Measurements from ENCODE around the gene CST8.

The CST8 gene

DNA sequence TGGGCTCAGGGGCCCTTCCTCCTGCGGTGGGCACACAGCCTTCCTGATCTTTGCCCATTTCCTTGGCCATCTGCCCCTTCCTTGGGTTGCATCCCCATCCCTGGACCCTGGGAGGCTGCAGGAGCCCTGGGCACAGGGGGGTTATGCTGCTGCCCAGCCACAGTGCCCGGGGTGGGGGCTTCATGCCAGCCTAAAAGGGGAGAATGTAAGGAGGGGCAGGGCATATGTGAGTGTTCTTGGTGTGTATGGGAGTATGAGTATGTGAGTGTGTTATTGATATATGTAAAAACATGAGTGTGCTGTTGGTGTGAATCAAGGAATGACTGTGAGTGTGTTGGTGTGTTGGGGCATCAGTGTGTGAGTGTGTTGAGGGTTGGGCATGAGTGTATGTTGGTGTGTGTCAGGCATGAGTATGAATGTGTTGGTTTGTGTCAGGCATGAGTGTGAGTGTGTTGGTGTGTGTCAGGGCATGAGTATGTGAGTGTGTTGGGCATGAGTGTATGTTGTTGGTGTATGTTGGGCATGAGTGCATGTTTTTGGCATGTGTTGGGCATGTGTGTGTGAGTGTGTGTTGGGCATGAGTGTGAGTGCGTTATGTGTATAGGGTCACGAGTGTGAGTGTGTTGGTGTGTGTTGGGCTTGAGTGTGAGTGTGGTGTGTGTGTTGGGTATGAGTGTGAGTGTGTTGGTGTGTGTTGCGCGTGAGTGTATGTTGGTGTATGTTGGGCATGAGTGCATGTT is 14.7 kb upstream of the CST8 start:
- DNase-seq (ENCODE audit: low read depth, low spot score) = no peak

DNA sequence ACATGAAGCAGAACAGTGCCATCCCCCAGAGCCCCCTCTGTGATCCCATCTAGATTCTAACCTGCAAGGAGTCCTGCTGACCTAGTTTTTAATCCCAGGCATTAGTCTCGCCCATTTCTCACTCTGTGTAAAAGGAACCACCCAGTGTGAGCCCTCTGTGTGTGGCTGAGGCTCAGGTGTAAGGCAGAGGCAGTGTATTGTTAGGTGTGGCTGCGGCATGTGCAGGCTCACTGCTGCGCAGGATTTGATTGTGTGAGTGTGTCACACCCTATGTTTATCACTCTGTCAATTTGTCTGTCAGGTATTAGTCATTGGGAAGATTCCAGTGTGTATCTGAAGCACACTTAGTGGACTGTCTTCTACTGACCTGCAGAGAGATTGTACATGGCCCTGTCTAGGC is 13.7 kb upstream of the CST8 start:
- no peak for DNase-seq (ENCODE audit: low read depth, low spot score)

DNA sequence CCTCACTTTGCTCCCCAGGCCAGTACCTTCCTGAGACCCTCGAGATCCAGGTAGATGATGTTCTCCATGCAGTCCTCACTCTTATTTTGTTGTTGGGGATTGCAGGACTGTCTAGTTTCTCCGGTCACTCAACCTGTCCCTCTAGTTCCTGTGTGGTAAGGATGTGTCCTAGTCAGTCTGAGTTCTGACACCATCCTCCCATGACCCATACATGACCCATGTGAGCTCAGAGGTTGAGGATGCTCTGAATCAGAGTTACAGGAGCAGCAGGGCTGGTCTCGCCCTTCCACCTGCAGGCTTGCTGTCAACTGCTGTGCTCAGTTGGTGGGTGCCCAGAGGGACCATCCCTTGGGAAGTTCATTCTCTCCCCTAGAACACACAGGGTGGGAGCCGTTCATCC is 11.9 kb upstream of the CST8 start:
- no peak for DNase-seq (ENCODE audit: low read depth, low spot score)

DNA sequence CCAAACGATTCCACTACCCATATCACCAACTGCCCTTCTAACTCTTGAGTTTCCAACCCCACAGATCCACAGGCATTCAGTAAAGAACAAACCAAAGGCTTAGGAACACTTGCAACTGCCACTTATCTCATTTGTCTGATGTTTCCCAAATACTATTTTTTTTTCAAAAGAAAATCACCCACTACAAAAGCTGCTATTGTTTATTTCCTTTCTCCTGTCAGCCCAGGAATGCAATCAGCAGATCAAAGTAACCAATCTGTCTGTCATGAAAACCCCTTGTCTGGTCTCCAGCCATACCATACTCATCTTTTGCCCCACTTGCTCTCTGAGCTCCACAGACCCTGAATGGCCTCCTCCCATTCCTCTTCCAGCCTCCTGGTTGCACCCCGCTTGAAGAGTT is 8.8 kb upstream of the CST8 start:
- no peak for DNase-seq (ENCODE audit: low read depth, low spot score)

DNA sequence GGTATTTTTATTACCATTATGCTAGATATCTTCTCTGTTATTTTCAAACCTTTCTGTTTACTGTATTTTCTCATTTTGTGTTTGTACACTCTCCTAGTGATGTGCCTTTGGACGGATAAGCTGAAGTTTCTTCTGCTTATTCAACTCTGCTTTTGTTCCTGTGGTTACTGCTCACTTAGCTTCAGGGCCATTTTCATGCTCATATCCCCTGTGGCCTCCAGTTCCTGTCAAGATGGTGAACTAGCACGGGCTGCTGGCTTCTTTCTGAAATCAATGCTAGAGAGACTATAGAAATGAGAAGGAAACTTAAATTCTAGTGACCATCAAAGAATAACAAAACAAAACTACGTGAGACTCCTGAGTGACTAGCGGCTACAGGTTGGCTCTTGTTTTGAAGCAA is 6.8 kb upstream of the CST8 start:
- DNase-seq (ENCODE audit: low read depth, low spot score) = no peak

DNA sequence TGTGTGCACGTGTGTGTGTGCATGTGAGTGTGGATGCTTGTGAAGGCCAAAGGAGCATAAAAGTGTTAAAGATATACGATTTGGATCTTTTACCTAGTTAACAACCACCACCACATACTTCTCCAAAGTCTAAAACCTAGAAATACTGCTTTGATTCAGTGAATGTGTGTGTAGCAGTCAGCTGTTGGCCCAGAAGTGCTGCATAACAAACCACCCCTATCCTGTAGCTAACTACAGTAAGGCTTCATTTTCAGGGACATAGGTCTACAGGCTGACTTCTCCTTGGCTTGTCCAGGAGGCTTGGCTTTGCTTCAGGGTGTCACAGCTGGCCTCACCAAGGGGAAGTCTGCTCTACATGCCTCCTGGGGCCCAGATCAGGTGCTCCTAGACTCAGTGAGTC is 2.4 kb upstream of the CST8 start:
- no peak for DNase-seq (ENCODE audit: low read depth, low spot score)

DNA sequence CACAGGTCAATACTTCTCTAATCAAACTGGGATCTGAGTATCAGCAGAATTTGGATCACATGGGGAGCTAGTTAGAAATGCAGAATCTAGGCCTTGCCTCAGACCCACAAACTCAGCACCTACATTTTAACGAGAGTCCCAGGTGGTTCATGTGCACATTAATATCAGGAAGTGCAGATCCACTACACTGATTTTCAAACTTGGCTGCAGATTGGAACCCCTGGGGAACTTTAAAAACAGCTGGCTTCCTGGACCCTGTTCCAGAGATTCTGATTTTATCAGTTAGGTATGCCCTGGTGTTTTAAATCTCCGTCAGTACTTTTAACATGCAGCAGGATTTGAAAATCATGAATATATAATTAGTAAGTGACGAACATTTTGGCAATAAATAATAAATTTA is 1.9 kb upstream of the CST8 start:
- no peak for DNase-seq (ENCODE audit: low read depth, low spot score)

DNA sequence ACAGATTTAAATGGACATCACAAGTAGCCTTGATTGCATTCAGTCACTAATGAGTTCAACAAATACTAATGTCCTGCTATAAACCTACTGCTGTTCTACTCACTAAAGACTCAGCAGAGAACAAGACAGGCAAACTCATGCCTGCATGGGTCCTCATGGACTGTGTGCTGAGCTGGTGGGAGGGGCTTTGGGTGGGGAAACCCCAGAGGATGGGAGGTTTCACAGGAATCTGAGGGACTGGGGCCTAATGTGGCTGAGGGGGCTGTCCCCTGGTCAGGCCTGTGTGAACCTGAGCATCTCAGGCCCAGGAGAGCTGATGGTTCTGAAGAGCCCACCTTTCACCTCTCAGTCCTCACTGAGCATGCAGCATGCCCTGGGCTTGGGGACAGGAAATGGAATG is 1.4 kb downstream of the CST8 start:
- no peak for DNase-seq (ENCODE audit: low read depth, low spot score)

DNA sequence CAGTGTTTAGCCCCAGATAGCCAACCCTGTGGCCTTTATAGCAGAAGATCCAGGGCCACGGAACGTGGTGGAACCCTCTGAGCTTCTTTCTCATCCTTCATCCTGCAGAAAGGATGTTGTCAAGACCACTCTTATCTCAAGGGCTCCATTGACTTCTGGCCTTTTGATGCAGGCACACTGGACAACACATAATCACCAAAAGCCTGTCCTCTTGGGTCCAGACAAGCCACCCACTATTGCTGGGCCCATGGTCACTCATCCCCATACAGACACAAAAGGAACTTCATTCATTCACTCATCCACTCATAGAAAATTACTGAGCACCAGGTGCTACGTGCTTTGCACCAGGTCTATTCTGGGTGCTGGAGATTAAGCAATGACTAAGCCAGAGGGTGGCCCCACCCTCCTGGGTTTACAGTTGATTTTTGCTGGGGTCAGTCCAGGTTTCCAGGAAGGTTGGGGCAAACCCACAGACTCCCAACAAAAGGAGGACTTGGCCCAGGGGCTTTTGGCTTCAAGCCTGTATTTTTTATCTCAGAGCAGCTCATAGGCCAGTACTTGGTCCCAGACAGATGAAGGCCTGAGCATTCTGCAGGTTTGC is 2.4 kb downstream of the CST8 start:
- no peak for DNase-seq (ENCODE audit: low read depth, low spot score)

DNA sequence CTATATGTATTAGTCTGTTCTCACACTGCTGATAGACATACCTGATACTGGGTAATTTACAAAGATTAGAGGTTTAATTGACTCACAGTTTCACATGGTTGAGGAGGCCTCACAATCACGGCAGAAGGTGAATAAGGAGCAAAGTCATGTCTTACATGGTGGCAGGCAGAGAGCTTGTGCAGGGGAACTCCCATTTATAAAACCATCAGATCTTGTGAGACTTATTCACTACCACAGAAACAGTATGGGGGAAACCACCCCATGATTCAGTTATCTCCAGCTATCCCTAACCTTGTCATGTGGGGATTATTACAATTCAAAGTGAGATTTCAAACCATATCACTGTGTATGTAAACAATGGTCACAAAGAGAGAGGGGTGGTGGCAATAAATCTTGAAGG is 6.6 kb downstream of the CST8 start:
- no peak for DNase-seq (ENCODE audit: low read depth, low spot score)

DNA sequence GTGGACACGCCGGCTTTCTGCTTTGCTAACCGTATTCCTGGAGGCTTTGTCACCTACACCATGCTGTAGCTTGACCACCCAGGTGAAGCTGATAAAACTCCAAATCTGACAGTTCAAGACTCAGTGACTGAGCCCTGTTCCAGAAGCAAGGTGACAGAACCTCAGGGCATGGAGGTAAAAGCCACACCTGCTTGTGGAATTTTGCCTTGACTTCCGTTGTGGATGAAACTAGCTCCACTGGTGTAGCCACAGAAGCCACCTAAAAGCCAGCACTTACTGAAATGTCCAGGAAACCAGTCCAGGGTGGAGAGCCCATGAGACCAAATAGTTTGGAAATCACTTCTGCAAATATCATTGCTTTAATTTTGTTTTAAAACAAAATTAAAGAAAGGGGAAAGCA is 11.0 kb downstream of the CST8 start:
- DNase-seq (ENCODE audit: low read depth, low spot score) = no peak

DNA sequence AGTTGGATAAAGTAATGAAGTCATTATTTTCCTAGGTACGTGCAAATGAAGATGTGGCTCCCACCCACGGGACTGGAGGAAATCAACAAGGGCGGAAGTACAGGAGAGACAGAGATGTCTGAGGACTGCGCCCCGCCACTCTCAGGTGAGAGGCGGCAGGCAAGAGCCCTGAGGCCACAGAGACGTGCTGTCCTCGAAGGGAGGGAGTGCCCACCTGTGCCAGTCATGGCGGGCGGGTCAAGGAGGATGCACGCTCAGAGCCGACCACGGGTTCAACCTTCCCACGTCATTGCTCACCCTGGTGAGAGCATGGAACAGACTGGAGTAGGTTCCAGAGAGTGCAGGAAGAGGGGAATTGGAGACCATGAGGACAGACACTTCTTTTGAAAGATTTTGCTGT is 12.7 kb downstream of the CST8 start:
- no peak for DNase-seq (ENCODE audit: low read depth, low spot score)

DNA sequence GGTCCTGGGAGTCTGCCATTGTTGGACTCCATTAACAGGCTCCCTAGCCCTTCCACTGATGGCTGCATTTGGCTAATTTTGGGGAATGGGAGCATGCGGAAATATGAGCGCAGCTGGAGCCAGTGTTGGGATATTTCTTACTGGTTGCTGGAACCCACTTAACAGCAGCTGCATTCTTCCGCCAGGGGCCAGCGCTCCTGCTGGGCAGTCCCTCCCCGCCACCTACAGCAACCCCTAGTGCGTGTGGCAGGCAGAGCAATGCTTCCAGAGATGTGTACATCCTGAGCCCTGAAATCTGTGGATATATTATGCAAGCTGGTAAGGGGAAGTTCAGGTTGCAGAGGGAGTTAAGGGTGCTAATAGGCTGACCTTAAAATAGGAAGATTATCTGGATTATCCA is 16.4 kb downstream of the CST8 start:
- DNase-seq (ENCODE audit: low read depth, low spot score) = no peak

DNA sequence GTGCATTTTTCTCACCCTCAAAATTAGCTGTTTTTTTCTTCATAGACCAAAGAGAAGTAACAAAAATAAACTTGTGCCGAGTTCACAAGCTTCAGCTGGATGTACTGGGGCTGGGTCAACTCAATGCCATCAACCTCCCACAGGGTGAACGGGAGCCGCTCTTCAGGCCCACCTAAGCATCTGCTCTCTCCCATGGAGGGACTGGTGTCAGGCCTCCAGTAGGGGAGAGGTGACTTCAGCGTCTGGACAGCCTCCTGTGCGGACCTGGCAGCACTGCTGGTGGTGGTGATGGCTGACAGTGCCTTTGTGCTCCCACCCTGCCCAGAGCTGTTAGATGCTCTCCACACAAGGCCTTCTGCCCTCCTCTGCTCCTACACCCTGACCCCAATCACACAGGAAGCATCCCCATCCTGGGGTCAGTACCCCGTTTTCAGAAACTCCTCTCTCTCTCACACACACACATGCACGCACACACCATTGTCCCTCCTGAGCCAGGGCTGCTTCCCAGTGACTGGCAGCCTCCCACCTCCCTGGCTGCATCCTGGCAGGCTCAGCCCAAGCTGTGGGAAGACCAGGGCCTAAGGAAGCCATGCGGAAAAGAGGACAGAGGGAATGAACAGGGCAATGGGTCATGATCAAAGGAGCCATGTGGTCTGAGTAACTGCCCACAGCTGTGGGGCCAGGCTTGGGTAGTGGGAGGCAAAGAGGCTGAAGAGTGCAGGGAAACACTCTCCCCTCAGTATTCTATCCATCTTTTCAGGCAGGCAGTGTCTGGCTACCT is 17.7 kb downstream of the CST8 start:
- DNase-seq (ENCODE audit: low read depth, low spot score) = no peak

DNA sequence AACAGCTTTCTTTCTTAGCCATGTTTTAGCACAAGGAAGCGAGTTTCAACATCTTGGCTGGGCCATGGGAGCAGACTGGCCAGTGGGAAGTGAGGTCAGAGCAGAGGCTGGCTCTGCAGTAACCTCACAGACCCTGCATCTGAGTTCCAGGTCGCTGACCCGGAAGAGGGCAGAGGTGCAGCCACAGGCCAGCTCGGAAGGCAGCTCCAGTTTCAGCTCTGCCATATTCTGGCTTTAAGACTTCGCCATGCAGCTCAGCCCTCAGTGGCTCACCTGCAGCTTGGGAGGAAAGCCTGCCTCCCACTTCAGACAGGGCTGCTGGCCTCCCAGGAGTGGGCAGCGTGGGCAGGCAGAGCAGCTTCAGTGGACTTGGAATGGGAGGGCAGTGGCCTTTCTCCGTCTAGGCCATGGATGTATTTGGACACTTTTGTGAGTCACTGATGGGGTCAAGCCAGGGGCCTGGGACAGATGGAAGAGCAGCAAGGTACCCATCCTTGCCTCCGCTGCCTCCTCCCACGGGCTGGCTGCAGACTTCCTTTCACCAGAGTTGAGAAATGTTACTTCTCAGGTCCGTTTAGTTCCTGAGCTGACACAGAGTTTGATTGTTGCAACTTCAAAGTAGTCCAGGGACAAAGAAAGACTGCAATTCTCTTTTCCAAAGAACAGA is 18.5 kb downstream of the CST8 start:
- no peak for DNase-seq (ENCODE audit: low read depth, low spot score)

DNA sequence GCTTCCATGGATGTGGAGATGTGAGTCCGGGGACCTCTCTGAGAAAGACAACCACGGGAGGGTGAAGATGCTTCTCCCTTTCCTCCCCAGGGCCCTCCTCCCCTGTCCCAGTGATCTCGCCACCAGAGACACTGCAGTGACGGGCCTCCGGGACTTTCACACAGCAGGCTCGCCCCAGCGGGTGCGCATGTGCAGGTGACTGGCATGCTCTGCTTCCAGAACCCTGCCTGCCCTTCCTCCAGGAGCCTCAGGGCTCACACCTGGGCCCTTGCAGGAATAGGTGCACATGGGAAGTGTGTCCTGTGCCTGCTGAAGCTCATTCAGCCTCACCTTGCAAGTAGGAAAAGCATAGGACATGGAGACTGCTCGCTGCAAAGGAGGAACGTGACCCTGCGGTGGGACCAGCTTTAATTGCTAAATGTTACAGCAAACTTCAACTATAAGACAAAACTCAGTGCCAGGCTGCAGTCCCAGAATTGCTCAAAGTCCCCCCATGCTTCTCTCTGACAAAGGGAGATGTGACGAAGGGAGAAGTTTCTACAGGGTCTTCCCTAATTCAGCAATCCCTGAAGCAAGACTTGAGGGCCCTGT is 19.2 kb downstream of the CST8 start:
- no peak for DNase-seq (ENCODE audit: low read depth, low spot score)

DNA sequence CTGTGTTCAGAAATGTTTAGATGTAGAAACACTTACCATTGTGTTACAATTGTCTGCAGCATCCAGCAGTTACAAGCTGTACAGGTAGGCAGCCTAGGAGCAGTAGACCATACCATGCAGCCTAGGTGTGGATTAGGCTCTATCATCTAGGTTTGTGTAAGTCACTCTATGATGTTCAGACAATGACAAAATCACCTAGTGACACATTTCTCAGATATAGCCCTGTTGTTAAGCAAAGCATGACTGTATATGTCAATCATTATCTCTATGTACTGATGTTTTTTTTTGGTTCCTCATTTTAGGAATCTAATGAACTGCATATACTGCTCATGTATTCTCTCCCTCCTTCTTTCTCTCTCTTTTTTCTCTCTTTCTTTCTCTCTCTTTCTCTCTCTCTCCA is 22.2 kb downstream of the CST8 start:
- no peak for DNase-seq (ENCODE audit: low read depth, low spot score)

DNA sequence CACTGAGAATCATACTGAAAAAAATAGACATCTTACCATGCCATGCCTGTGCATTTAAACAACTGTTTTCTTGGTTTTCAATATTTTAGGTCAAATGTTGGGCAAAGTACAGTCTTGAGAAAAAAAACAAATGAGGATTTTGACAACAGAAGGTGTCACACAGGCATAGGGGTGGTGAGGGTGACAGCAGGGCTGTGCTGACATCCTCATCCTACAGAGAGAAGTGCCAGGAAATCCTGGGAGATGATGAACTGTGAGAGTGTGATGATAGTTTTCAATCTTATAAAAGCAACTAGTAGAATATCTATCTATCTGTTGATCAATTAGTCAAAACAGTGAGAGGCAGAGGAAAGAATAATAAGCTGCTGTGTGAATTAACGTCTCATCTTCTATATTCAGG is 23.9 kb downstream of the CST8 start:
- no peak for DNase-seq (ENCODE audit: low read depth, low spot score)

DNA sequence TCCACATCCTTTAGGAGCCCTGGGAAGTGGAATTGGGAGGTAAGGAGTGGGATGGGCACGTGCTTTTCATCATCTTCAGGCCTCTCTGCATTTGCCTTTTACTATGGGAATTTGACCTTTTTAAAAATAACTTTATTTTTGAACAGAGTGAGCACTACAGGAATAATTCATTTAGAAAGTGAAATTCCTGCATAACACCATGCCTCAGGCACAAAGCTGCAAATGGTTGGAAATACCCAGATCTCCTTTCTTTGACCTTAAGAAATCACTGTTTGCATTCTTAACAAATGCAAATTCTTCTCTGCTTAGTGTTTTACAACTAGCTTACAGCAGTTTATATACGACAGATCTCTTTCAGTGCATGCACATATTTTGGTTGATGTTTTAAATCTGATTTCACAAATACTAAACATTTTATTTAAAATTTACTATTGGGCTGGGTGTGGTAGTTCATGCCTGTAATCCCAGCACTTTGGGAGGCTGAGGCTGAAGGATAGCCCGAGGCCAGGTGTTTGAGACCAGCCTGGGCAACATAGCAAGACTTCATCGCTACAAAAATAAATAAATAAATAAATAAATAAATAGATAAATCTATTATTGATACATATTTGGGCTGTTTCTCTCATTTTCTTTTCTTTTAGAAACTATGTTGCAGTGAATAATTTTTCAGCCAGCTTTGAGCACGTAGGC is 24.5 kb downstream of the CST8 start:
- DNase-seq (ENCODE audit: low read depth, low spot score) = no peak

DNA sequence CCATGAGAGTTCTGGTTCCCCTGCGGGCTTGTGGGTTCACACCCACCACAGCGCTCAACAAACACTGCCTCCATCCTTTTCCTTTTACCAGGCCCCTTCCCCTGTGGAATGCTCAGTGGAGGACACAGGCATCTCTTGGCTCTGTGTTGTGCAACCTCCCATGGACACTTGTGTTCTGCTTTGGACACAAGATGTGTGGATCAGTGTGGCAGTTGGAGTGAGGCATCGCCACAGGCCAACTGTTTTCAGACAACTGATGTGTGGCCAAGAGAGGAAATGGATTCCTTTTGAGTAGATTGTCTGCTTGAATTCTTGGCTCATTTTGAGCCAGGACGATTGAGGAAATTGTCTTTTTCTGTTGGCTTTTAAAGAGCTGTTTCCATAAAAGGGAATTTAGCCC is 26.8 kb downstream of the CST8 start:
- no peak for DNase-seq (ENCODE audit: low read depth, low spot score)

DNA sequence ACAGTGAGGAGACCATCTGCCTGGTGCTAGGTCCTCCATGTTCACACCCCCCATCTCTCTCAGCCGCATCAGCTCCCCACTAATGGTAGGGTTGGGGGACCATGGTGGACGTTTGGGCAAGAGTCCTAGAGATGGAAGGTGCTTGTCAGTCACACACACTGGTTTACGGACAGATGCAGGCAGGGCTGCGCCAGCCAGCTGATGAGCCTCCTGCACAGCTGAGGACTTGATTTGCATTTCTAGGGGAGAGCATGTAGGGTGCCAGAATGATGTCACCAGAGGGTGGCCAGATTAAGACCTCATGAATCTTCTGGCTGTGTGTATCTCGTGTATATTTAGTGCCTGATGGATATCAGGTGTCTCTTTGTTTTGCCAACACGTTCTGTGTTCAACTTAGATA is 28.6 kb downstream of the CST8 start:
- DNase-seq (ENCODE audit: low read depth, low spot score) = no peak

DNA sequence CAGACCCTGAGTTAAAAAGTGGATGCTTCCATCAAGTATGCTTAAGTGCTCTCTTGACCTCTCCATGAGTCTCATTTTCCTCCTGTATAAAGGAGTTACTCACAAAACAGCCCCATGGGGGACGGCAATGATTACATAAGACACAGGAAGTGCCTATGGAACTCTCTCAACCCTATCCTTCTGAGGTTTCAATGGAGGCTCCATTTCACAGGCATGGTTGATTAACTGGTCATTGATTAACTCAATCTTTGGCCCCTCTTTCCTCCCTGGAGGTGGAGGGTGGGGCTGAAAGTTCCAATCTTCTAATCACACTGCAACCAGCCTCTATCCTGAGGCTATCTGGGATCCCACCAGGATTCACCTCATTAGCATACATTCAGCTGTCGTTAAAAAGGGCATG is 29.3 kb downstream of the CST8 start:
- no peak for DNase-seq (ENCODE audit: low read depth, low spot score)
